GM18499 (cell line): ENCODE data around the gene HOXD12.

Experiments used
- ATAC-seq: cut with Tn5 transposase; IDR thresholded peaks from one replicate; pipeline ENCODE4 v1.9.1; 2021; ENCODE audit warnings: moderate number of reproducible peaks; ENCODE audit not compliant: insufficient read depth, unreplicated experiment

The HOXD12 gene

DNA sequence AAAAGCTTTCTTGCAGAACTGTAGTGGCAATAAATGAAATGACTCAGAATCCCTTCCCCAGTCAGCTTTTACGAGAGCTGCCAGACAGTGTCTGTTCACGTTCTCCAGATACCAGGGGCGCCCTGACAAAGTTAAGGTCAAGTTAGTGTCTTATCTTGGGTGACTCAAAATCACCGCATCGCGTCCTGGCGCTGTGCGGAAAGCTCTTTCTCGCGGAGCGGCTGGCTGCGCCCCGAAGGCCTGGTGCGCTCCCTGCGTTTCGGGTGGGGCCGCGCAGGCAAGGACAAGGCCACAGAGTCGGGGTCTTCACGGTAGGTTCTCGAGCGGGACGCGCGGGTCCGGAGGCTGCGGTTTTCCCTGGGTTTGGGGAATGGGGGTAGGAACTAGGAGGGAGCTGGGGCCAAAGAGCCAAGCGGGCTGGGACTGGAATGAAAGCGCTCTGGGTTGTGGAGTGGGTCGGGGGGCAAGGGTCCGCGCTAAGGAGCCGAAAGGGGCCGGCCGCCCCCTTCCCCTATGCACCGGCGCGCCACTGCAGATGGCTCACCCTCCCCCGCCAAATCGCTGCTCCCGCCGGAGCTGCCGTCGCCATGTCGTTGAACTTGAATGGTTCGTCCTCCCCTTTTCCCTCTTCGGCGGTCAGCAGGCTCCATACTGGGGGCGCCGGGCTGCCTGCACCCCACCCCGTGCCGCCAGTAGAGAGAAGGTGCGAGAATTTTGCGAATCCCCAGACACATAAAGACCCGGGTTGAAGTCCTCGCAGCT lies 4.9 kb downstream of the HOXD12 start:
- ATAC-seq = no peak

- no peak for ATAC-seq
Measured at GRCh38 chr2:176105078-176105729, 5.6 kb downstream of the HOXD12 start.

- ATAC-seq = no peak
Measured at GRCh38 chr2:176105730-176106580, 6.4 kb downstream of the HOXD12 start.

- ATAC-seq = no peak
Measured at GRCh38 chr2:176106581-176107539, 7.3 kb downstream of the HOXD12 start, which contains the start of gene HOXD11. Gene HOXD11 (plus strand): TSS chr2:176107280. CDS start chr2:176107356, 76 bp downstream.

GRCh38 chr2:176107731-176108181 lies 8.2 kb downstream of the HOXD12 start:
- ATAC-seq = no peak

- no peak for ATAC-seq
Measured at GRCh38 chr2:176109192-176109901, 9.8 kb downstream of the HOXD12 start.

DNA sequence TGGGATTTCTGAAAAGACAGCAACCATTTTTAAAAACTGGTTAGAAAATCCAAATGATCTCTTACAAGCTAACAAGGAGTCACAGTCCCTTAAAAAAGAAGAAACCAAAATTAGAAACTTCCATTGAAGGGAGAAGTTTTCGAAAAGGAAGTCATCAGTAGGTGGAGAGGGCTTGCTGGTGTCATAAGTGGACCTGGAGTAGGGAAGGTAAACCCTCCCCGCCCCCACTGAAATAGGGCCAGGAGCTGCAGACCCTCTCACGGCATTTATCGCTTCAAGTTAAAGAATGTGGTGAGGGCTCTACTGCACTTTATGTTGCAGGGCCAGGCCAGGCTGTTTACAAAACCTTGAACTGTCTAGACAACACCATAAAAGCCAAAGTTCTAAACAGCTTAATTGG lies 10.4 kb downstream of the HOXD12 start:
- ATAC-seq = no peak

DNA sequence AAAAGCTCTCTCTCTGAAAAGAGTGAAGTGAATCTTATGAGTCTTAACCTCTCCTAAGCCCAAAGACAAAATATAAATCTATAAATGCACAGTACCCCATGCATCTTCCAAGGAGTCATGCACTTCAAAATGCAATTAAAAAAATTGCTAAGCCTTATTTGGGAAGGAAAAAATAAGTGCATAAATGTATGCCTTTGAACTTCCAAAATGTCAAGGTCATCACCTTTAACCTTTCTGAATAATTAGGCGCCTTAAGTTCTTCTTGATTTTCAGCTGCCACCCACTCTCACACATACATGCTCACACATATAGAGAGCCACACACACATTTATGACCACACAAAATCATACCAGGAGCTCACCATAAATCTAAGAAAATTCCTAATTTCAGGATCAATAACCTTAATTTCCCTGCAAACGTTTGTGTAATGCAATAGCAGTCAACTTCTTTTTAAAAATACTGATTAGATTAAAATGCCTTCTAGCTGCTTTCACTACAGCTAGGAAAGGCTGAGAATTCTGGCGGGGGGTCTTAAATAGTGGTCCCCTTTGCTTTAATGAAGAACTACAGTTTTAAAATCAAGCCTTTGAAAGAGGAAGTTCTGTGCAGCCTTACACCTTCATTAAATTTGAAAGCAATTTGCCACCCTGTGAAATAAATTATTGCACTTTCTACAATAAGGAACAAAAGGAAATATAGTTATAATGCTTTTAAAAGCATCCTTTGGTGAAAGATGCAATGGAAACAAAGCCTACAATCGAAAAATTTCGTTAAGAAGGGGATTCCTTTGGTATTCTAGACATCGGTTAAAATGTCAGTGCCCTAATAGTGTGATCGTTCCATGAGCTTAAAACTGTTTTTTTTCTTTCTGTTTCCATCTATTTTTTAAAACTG lies 11.1 kb downstream of the HOXD12 start:
- no peak for ATAC-seq

DNA sequence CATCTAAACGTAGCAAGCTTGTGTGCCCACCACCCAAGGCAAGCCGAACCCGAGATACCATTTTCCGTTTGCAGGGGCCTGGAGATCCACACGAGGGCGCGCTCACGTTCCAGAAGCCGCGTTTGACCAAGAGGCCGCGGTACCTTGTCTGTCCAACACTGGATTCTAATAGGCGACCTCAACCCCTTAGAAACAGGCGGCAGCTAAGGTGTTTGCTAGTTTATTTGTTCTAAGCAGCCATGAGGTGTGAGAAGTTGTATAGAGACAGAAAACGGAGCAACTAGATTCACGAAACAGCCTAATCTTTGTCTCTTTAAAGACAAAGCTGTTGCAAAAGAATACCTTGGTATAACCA lies 11.7 kb downstream of the HOXD12 start:
- ATAC-seq = no peak

DNA sequence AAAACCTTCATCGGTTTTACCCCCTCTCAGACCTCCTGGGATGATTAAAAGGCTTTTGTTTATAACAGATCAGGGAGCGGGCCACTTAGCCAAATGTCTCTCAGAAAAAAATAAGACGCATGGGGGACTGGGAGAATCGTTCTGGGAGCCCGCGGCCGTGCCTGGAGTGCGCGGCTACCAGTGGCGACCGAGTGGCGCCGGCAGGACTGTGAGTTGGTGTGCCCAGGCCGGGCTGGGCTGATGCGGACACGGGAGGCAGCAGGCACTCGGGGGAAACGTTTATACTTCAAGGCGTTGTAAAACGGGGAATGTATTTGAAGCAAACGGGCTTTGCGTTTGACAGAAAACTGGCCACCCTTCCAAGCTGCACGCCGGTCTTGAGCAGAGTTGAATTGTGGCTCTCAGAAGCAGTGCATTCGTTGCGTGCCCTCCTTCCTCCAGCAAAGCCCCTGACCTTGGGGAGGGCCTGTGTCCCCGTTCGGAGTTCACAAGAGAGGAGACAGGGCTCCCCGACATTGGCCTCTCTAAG lies 12.3 kb downstream of the HOXD12 start:
- ATAC-seq = no peak

DNA sequence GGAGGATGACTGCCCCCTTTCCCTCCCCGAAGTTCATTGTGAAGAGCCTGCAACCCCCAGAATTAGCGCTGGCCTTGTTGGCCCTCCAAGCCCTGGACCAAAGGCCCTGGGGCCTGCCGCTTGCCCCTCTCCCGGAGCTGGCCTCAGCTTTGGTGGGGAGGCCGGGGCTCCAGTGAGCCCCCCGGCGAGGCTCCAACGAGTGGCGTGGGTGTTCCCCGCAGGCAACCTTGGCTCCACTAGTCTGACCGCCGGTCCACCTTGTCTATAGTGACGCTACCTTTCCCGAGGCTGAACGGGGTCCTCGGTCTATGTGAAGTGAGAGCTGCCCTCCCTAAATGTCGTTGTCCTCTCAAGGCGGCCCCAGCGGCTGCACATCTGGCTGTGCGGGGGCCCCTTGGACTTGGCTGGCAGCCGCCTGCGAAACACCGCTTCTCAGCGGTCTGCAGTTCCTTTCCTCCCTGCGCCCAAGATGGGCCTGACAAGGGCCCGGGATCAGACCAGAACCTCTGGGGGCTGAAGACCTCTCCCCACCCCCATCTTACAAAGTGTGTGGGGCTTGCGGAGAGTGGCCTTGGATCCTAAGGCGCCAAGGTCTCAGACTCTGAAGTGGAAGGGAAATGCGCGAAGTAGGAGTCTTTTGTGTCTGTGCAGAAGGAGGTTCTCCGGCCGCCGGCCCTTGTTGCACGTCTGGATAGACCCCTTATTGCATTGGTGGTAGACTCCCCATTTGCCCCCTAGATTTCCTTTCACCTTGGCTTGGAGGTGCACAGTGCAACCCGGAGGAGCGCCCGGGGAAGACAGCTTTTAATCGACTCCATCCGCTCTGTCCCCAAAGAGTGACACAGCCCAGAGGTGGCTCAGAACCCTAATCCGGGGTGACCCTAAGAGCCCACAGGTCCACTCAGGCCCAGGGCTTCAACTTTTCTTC lies 13.0 kb downstream of the HOXD12 start:
- ATAC-seq = no peak

DNA sequence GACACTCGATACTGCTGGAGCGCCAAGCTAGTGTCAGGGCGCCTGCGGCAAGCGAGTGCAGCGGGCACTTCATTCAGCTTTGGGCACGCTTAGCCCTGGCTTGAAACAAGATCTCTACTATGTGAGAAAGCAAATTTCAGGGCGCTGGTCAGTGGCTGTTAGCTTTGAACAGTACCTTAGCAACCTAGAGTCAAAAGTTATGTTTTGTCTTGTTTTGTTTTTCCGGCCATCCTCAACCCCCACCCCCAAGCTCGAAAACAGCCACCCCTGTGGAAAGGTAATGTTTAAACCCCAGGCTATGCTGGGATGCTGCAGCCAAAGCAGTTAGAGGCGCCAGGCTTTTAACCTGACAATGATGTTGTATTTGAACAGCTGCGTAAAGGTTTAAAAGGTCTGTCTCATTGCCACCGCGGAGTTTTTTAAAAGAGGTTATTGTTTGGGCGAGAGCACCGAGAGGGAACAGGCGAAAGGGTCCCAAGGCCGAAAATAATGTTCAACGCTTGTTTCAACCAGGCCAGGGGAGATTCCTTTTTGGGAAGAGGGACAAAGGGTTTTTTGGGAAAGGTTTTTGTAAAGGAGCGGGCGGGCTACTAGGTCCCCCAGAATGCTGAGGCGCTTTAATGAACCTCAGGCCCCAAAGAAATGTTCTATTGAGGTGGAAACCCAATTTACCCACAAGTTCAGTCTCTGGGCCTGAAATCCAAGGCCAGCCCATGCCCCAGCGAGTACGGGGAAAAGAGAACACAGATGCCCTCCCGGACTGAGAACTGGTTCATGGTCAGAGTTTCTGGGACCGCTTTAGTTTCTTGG lies 14.7 kb downstream of the HOXD12 start:
- ATAC-seq = no peak

DNA sequence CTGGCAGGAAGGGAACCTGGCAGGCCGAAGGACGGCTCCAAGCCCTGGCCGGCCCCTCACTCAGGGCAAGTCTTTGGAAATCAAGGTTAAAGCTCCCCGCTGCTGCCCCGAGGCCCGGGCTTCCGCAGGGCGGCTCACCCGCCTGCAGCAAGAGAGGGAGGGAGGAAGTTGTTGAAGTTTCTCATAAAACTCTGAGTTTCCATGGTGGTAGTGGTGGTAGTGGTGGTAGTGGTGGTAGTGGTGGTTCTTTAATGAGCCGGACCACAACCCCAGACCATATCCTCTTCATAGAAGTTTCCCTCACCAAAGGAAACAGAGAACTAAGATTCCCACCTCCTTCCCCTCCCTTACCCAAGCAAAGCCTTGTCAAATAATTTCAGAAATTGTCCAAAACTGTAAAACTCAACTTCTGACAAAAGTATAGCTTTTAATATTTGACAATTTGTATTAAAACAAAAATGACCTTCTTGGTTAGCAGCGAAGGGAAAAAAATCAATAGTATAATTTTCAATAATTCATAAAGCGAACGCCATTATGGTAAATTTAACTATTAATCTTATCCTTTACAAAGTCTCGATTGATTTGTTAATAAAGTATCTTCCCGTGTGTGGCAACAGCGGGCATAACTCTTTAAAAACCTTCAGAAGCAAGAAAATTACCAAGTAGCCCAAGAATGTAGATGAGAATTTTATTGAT lies 15.5 kb downstream of the HOXD12 start:
- no peak for ATAC-seq

- ATAC-seq = no peak
Measured at GRCh38 chr2:176115883-176116813, 16.6 kb downstream of the HOXD12 start, which contains the start of gene HOXD10. Gene HOXD10 (plus strand): TSS chr2:176116778. CDS start chr2:176116834, 56 bp downstream.
